Stimulated activated CD4-positive, alpha-beta T cell treated with anti-CD3 and anti-CD28 coated beads, Interleukin-1b, Interleukin-23, amount 100 ng/mL, for 1 hour (primary cell): ENCODE results near the gene GP9.
"Not testable (repeated sequence)": the region's sequence is repeated elsewhere in the genome, so short reads cannot be mapped to it uniquely, and the experiment has no call there.

ENCODE experiments used
- DNase-seq, 2 donors: peaks; one replicate each; pipeline ENCODE4 v3.0.0-alpha.2; 2020; ENCODE audit warnings: low read depth in 2 of 2

Gene GP9

DNA sequence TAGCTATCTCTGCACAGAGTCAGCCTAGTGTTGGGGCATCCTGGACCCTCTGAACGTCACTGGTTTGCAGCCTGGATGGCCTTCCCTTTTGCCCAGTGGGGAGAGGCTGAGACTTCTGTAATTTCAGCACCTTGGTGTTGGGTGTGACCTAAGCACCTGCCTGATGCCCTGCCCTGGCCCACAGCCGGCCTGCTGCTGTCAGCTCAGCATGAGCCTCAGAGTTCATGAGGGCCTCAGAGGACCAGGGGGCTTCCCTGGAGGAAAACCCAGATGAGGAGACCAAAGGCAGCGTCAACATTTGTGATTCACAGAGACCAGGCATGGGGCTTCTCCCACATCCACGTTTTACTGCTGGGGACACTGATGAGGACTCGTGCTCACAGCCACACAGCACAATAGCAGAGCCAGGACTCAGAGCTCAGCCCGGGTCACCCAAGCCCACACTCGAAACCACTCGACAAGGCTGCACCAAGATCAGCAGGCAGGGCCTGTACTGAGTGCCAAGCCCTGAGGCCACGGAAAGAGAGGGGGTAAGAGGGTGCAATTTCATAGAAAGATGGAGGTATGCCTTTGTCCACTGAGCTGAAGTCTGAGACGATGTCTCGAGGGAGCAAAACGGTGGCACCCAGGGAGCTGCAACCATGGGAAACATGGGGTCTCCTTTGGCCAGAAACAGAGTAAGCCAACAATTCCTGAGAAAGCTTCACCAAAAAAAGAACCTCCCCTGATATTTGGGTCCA lies 9.9 kb upstream of the GP9 start:
- DNase-seq: no peak

DNA sequence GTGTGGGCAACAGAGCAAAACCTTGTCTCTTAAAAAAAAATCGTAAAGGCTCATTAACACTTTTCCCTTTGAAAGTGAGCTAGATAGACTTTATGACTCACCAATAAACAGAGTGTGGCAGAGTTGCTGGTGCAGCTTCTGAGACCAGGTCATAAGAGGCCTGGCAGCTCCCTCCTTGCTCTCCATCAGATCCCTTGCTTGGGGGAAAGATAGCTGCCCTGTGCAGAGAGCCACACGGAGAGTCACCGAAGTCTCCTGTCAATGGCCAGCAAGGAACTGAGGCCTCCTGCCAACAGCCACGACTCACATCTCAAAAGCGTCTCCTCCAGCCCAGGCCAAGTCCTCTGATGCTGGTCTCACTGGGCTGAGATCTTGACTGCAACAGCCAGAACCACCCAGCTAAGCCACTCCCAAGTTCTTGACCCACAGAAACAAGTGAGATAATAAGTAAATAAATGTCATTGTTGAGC lies 8.7 kb upstream of the GP9 start:
- DNase-seq: no peak

DNA sequence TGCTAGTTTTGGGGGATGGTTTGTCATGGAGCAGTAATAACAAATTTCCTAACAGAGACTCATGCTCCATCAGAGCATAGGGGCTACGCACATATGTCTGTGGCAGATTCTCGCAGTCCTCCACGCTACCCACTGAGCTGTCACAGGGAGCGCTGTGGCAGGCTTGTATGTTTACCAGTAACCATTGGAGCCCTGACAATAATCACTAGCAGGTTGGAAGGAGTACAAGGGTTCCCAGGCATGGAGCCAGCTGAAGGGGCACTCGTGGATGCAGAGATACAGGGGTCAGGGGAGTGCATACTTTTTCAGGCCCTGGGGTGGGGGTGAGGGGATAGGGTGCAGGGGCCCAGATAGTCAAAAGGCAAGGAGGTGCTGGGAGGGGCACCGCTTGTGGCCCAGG lies 7.9 kb upstream of the GP9 start:
- DNase-seq: no peak

- DNase-seq: no peak
Measured at GRCh38 chr3:129054605-129055104, 5.9 kb upstream of the GP9 start.

- no peak for DNase-seq
Measured at GRCh38 chr3:129056451-129057173, 4.0 kb upstream of the GP9 start.

GRCh38 chr3:129057249-129057648 lies 3.3 kb upstream of the GP9 start:
- no peak for DNase-seq

DNA sequence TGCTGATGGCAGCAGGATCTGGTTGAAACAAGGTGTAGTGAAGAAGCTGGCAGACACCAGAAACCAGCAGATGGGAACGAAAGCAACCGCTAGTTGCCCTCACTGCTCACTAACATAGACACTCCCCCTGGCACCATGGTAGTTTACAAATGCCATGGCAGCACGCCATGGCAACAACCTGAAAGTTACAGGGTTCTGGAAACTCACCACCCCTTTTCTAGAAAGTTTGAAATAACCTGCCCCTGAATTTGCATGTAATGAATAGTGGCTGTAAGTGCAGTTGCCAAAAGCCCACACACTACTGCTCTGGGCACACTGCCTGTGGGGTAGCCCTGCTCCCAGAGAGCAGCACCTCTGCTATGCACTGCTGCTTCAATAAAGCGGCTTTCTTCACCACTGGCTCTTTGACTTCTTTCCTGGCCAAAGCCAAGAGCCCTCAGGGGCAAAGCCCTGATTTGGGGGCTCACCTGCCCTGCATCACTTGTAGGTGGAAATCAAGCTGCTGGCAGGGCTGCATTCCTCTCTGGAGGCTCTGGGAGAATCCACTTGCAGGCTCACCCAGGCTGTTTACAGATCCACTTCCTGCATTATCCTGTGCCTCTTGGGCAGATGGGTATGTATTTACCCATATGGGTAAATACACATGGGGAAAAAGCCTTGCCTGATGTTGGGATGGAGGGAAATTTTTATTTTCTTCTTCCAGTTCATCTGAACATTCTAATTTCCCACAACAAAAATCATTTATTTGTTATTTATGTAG lies 2.0 kb upstream of the GP9 start:
- DNase-seq: no peak

- DNase-seq: no peak
Measured at GRCh38 chr3:129059311-129059958, 1.1 kb upstream of the GP9 start.

DNA sequence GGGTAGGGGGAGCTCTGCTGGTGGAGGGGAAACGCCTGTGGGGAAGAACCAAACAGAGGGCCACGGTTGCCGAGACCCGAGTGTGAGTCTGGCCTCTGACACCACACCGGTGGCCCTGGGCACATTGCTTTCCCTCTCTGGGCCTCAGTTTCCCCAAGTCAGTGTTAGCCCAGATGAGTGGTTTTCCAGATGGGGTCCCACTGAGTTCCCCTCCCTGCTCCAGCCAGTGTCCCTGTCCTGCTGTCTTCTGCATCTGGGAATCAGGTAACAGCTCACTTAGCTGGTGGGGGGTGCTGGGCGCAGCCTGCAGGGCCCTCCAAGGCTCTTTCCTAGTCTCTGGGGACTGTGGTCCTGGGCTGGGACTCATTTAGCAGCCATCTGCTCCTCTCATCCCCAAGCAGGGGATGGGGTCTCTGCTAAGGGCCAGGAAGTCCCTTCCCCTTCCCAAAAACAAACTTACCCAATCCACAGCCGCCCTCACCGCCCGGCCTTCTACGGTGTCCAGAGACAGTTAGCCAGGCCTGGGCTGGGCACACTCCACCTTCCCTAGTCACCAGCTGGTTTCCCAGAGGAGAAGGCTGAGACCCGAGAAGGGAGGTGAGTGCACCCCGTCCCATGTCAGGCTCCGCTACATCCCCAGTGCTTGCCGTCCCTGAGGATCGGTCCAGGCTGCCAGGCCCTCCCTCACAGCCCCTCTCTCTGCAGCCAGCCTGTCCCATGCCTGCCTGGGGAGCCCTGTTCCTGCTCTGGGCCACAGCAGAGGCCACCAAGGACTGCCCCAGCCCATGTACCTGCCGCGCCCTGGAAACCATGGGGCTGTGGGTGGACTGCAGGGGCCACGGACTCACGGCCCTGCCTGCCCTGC lies 676 bp downstream of the GP9 start:
- no peak for DNase-seq

DNA sequence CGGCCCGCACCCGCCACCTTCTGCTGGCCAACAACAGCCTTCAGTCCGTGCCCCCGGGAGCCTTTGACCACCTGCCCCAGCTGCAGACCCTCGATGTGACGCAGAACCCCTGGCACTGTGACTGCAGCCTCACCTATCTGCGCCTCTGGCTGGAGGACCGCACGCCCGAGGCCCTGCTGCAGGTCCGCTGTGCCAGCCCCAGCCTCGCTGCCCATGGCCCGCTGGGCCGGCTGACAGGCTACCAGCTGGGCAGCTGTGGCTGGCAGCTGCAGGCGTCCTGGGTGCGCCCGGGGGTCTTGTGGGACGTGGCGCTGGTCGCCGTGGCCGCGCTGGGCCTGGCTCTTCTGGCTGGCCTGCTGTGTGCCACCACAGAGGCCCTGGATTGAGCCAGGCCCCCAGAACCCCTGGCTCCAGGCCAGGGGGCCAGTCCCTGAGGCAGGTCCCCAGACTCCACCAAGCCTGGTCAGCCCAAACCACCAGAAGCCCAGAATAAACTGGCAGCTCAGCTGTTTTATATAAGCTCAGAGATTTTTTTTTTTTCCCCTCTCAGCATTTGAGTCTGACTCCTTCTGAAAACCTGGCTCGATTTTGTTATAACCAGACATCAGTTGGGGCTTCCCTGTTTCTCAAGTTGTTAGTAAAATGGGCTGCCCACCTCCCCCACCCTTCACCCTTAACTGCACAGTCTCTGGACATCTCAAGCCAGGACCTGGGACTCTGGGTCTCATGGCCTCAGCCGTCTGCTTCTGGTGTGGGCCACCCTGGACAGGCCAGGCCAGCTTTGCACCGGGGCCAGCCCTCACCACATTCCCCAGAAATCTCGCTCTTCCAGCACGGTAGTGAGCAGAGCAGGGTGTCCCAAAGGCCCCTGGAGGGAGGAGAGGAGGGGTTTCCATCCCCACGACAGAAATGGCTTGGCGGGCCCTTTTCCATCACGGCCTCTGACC lies 1.6 kb downstream of the GP9 start:
- DNase-seq: no peak

GRCh38 chr3:129063091-129063640 lies 2.6 kb downstream of the GP9 start:
- no peak for DNase-seq

DNA sequence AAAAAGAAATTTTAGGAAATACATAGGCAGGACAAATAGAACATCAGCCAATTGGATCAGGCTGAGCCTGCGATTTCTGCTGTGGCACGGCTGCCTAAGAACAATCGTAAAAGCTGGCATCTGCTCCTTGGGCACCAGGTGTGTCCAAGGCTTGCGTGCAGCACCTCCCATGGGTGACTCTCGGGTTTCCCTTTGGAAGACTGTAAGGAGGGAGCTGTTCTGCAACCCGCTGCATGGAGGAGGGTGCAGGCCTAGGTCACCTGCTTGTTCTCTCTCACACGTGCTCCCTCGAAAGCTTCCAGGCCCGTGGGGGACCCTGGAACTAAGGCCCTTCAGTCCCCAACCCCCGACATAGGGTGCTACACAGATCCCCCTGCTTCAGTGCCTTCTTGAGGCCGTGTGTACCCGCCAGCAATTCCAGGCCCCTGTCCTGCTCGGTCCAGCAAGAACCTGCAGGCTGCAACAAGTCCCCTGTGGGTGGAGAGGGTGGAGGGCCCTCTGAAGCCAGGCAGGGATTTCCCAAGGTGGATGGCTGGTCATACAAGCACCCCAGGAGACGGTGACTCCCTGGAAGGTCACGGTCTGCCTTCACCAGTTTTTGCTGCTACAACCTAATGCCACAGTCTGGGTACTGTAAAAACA lies 3.4 kb downstream of the GP9 start:
- no peak for DNase-seq

GRCh38 chr3:129065016-129065719 lies 4.6 kb downstream of the GP9 start:
- DNase-seq: no peak

- no peak for DNase-seq
Measured at GRCh38 chr3:129065720-129066073, 5.1 kb downstream of the GP9 start.

DNA sequence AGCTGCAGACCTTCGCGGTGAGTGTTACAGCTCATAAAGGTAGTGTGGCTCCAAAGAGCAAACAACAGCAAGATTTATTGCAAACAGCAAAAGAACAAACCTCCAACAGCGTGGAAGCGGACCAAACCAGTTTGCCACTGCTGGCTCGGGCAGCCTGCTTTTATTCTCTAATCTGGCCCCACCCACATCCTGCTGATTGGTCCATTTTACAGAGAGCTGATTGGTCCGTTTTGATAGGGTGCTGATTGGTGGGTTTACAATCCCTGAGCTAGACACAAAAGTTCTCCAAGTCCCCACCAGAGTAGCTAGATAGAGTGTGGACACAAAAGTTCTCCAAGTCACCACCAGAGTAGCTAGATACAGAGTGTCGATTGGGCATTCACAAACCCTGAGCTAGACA lies 7.1 kb downstream of the GP9 start:
- DNase-seq: not testable (repeated sequence)

GRCh38 chr3:129068291-129068886 lies 7.8 kb downstream of the GP9 start:
- DNase-seq: no peak

GRCh38 chr3:129069313-129070085 lies 8.9 kb downstream of the GP9 start:
- DNase-seq: not testable (repeated sequence)
